ENCODE data around the gene CEACAM21.

DNA sequence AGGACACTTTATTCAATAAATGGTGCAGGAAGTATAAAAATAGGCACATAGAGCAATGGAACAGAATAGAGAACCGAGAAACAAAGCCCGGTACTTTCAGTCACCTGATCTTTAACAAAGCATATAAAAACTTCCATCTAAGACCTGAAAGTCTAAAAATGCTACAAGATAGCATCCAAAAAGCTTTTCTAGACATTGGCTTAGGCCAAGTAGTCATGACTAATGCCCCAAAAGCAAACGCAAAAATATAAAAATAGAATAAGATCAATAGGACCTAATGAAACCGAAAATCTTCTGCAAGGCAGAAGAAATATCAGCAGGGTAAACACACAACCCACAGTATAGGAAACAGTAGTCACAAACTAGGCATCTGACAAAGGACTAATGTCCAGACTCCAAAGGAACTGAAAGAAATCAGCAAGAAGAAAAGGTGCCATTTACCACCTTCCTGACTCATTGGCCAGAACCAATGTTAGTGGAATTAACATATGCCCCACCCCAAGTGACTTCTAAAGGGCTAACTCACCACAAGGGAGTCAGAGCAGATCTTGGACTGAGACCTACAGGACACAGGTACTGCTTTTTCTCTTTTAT, 40.8 kb upstream of the CEACAM21 start:
- no peak for TF ChIP-seq EZH2 (IDR thresholded peaks at IDR 0.05; ENCODE audit: borderline replicate concordance, low read length)
- TF ChIP-seq, protein P1, sequence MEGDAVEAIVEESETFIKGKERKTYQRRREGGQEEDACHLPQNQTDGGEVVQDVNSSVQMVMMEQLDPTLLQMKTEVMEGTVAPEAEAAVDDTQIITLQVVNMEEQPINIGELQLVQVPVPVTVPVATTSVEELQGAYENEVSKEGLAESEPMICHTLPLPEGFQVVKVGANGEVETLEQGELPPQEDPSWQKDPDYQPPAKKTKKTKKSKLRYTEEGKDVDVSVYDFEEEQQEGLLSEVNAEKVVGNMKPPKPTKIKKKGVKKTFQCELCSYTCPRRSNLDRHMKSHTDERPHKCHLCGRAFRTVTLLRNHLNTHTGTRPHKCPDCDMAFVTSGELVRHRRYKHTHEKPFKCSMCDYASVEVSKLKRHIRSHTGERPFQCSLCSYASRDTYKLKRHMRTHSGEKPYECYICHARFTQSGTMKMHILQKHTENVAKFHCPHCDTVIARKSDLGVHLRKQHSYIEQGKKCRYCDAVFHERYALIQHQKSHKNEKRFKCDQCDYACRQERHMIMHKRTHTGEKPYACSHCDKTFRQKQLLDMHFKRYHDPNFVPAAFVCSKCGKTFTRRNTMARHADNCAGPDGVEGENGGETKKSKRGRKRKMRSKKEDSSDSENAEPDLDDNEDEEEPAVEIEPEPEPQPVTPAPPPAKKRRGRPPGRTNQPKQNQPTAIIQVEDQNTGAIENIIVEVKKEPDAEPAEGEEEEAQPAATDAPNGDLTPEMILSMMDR (conservative IDR thresholded peaks at IDR 0.05 in 1 of 2, IDR thresholded peaks at IDR 0.05 in 1 of 2; ENCODE audit: extremely low read depth in 1 of 2, insufficient read depth in 1 of 2, low read depth in 1 of 2, low read length in 2 of 2), result no peak
